Right lobe of liver (tissue), 4 donors: ENCODE data around the gene KLHL15.
"Not testable (repeated sequence)": the region's sequence is repeated elsewhere in the genome, so short reads cannot be mapped to it uniquely, and the experiment has no call there.

Source experiments
- CTCF ChIP-seq, 4 donors: fragments of 200-600 bp in 3 of 4; fragments of 450-650 bp in 1 of 4; IDR thresholded peaks; one replicate each; pipeline versions ENCODE4 v1.5.1 to v1.8.0; 2016 to 2022; ENCODE audit warnings: antibody characterized with exemption in 4 of 4, mild to moderate bottlenecking in 2 of 4
- POLR2A ChIP-seq: fragments of 450-650 bp; IDR thresholded peaks from one replicate; pipeline ENCODE4 v1.6.1; 2017; ENCODE audit warnings: antibody characterized with exemption, mild to moderate bottlenecking
- donor health status: DM: no; HTN: no; CAD: no.
- donor health status: DM: no; HTN: no; CAD: no.
- donor health status: DM: no; HTN: yes; CAD: no.

GRCh38 chrX:24050522-24051318 lies 23.7 kb upstream of the KLHL15 start:
- TF ChIP-seq POLR2A; CTCF (IDR thresholded peaks at IDR 0.05): not testable (repeated sequence)
